ENCODE data around the gene TBX10.
A peak's percentile ranks its signal among the peaks of the same experiment; 100 is the strongest.
"Not testable (repeated sequence)": the region's sequence is repeated elsewhere in the genome, so short reads cannot be mapped to it uniquely, and the experiment has no call there.

Gene TBX10

DNA sequence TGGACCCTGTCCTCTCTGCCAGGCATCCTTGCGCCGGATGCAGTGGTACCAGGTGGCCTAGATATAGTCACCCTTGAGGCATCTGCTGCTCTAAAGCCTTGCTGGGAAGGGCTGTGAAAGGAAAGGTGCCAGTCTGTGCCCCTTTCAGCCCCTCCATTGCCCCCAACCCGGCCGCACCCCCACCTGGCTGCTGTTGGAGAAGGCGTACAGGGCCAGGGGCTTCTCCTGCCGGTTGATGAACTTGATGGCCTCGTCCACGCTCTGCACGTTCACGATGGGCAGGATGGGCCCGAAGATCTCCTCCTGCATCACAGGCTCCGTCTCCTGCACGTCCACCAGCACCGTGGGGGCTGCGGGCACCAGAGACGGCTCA, 24.6 kb upstream of the TBX10 start:
- TF ChIP-seq, protein P1, sequence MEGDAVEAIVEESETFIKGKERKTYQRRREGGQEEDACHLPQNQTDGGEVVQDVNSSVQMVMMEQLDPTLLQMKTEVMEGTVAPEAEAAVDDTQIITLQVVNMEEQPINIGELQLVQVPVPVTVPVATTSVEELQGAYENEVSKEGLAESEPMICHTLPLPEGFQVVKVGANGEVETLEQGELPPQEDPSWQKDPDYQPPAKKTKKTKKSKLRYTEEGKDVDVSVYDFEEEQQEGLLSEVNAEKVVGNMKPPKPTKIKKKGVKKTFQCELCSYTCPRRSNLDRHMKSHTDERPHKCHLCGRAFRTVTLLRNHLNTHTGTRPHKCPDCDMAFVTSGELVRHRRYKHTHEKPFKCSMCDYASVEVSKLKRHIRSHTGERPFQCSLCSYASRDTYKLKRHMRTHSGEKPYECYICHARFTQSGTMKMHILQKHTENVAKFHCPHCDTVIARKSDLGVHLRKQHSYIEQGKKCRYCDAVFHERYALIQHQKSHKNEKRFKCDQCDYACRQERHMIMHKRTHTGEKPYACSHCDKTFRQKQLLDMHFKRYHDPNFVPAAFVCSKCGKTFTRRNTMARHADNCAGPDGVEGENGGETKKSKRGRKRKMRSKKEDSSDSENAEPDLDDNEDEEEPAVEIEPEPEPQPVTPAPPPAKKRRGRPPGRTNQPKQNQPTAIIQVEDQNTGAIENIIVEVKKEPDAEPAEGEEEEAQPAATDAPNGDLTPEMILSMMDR (conservative IDR thresholded peaks at IDR 0.05; ENCODE audit: low read depth), result no peak
- ChIA-PET CTCF (interaction anchor here (1.3 to 1.7 kb wide), 2 partner anchors 10 to 35 kb away, joined by 5 to 6 read pairs; partner anchors contain the start of genes ALDH3B2 and NUDT8), POLR2A (ENCODE audit: low non-redundant PET) (no interaction called here)
- H3K27ac ChIP-seq, result no peak overlapping the region
- no peak for DNase-seq (ENCODE audit: low spot score)

DNA sequence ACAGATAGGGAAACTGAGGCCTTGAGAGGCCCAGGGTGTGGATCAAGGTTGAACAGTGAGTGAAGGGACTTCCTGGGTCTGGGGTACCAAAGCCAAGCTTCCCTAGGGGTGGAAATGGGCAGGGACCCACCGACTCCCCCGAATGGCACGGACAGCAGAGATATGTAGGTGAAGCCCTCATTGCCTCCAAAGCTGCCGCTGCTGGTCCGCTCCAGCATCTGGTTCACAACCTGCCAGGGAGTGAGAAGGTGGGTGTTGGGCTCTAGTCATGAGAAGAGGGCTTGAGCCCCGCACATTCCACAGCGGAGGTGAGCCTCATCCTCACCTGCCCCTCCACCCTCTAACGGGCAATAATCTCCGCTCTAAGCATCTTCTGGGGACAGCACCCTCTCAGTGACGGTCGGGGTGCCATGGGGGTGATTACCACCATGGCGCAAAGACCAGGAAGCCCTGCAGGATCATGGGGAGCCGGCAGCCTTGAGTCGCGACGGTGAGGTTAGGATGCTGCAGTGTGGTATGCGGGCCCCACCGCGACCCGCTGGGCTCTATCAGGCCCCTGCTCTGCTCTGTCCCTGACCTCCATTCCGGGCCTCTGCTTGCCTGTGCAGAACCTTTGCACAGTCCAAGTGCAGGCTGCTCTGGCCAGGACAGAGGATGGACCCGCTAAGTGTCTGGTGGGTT, 24.1 kb upstream of the TBX10 start:
- TF ChIP-seq, protein P1 (conservative IDR thresholded peaks at IDR 0.05; ENCODE audit: low read depth), result no peak
- no peak overlapping the region for H3K27ac ChIP-seq
- POLR2A ChIA-PET (ENCODE audit: low non-redundant PET), result no interaction called here
- no peak for DNase-seq (ENCODE audit: low spot score)
- CTCF ChIA-PET, result interaction anchor here (0.7 kb wide), 1 partner anchor 32 kb away, joined by 3 read pairs; no protein-coding TSS in a partner anchor

DNA sequence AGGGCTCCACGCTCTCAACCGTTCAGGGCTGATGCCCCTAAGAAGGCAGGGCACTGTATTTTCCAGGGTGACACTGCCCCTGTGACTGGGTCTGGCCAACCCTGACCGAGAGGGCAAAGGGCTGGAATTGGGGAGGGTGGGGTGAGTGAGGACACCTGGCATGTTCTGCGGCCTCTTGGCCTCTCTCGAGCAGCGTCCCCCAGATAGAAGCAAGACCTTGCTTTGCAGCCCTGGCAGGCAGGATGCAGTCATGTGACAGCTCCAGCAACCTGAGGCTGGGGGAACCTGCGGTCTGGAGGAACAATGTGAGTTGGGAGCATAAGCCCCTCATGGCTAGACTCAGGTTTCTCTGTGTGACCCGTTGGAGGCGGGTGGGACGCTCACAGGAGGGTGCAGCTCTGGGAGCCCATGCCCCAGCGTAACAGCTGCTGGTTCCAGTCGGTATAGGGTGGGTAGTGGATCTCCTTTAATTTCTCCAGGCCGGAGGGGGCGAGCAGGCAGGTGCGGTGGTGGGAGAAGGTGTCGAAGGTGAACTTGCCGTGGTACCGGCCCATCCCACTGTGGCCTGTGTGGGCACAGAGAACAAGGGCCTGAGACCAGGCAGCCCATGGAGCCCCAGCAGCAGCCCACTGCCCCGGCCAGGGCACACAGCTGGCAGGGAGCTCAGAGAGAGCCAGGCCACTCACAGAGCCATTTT, 23.4 kb upstream of the TBX10 start:
- TF ChIP-seq, protein P1 (conservative IDR thresholded peaks at IDR 0.05; ENCODE audit: low read depth), result no peak
- POLR2A ChIA-PET (ENCODE audit: low non-redundant PET), result no interaction called here
- H3K27ac ChIP-seq, result no peak overlapping the region
- CTCF ChIA-PET, result interaction anchor here (0.7 kb wide), 1 partner anchor 31 kb away, joined by 3 read pairs; no protein-coding TSS in a partner anchor
- no peak for DNase-seq (ENCODE audit: low spot score)

DNA sequence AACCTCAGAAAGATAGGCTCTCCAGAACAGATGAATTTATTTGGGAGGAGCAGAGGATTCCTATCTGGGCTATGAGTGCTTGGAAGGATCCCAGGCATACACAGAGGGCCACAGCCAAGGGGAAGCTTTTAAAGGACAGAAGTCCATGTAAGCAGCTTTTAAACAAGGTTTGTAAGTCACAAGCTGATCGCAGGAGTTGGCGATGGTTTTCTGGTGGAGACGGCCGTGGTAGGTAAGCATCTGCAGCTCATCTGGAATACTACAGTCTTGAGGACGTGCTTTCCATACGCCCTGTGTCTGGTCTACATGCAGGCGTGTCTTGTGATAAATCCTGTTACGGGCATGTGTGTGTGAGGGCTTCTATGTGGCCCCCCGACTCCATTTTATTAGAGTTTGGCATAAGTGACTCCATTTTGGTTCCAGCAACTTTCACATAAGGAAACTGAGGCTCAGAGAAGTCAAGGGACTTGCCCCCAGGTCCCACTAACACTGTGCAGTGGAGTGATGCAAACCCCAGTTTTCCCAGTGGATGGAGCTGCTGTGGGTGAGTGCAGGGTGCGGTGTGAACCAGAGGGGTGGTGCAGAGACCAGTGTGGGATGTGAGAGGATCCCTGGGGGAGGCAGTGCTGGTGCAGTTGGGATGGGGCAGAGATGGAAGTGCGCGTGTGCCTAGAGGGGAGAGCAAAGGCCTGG, 22.7 kb upstream of the TBX10 start:
- ChIA-PET CTCF (interaction anchor here (0.6 kb wide), 1 partner anchor 69 kb away, joined by 4 read pairs; no protein-coding TSS in a partner anchor), POLR2A (ENCODE audit: low non-redundant PET) (no interaction called here)
- H3K27ac ChIP-seq, result no peak overlapping the region
- DNase-seq (ENCODE audit: low spot score), result no peak
- TF ChIP-seq, protein P1 (conservative IDR thresholded peaks at IDR 0.05; ENCODE audit: low read depth), result no peak

DNA sequence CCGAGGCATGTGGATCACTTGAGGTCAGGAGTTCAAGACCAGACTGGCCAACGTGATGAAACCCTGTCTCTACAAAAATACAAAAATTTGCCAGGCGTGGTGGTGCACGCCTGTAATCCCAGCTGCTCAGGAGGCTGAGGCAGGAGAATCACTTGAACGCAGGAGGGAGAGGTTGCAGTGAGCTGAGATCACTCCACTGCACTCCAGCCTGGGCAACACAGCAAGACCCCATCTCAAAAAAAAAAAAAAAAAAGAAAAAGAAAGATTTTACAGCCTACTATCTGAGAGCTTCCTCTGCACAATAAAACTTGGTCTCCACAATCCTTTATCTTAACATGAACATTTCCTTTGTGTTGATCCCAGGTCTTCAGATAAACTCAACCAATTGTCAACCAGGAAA, 21.2 kb upstream of the TBX10 start:
- CTCF ChIA-PET; H3K27ac ChIP-seq; DNase-seq (ENCODE audit: low spot score); POLR2A ChIA-PET (ENCODE audit: low non-redundant PET): not testable (repeated sequence)

DNA sequence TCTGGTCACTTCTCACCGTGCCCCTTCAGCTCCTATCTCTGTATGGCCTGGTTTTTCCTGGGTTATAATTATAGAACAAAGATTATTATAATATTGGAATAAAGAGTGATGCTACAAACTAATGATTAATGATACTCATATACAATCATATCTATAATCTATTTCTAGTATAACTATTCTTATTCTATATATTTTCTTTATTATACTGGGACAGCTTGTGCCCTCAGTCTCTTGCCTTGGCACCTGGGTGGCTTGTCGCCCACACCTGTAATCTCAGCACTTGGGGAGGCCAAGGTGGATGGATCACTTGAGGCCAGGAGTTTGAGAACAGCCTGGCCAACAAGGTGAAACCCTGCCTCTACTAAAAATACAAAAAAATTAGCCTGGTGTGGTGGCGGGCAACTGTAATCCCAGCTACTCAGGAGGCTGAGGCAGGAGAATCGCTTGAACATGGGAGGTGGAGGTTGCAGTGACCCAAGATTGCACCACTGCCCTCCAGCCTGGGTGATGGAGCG, 20.1 kb upstream of the TBX10 start:
- POLR2A ChIA-PET (ENCODE audit: low non-redundant PET), result not testable (repeated sequence)

More for the DNA sequence above, 20.1 kb upstream of the TBX10 start:
- not testable (repeated sequence) for H3K27ac ChIP-seq; DNase-seq (ENCODE audit: low spot score)
- TF ChIP-seq, protein P1 (conservative IDR thresholded peaks at IDR 0.05; ENCODE audit: low read depth), result peak; percentile 60; the same call in 1 of the 2 replicates
- CTCF ChIA-PET, result interaction anchor here (0.6 to 1.5 kb wide), 8 partner anchors 9 to 178 kb away, joined by 3 to 5 read pairs (median 4); partner anchors contain the start of gene ACY3

Data from RWPE1 (cell line).